ENCODE data around the gene CPN2.

Gene CPN2

GRCh38 chr3:194386066-194386465, 34.9 kb upstream of the CPN2 start:
- ATAC-seq = no peak
- TF ChIP-seq TCF4 (CRISPR knock-in tag; IDR thresholded peaks at IDR 0.05; ENCODE audit: borderline replicate concordance) (no peak), ZFP3 (CRISPR knock-in tag; IDR thresholded peaks at IDR 0.05) (no peak), ZFP30 (CRISPR knock-in tag; IDR thresholded peaks at IDR 0.05) (no peak), TOX (CRISPR knock-in tag; IDR thresholded peaks at IDR 0.05; ENCODE audit: borderline replicate concordance) (no peak), BACH2 (CRISPR knock-in tag; IDR thresholded peaks at IDR 0.05; ENCODE audit: borderline replicate concordance) (no peak), RARB (CRISPR knock-in tag; IDR thresholded peaks at IDR 0.05) (no peak), SNAI2 (CRISPR knock-in tag; IDR thresholded peaks at IDR 0.05) (no peak), OSR1 (CRISPR knock-in tag; IDR thresholded peaks at IDR 0.05) (no peak), ARNTL (CRISPR knock-in tag; IDR thresholded peaks at IDR 0.05; ENCODE audit: borderline replicate concordance, low read depth) (no peak), CSDC2 (CRISPR knock-in tag; IDR thresholded peaks at IDR 0.05) (no peak), GLIS3 (CRISPR knock-in tag; IDR thresholded peaks at IDR 0.05) (no peak), POU6F1 (CRISPR knock-in tag; IDR thresholded peaks at IDR 0.05; ENCODE audit: borderline replicate concordance, low read depth) (no peak)

DNA sequence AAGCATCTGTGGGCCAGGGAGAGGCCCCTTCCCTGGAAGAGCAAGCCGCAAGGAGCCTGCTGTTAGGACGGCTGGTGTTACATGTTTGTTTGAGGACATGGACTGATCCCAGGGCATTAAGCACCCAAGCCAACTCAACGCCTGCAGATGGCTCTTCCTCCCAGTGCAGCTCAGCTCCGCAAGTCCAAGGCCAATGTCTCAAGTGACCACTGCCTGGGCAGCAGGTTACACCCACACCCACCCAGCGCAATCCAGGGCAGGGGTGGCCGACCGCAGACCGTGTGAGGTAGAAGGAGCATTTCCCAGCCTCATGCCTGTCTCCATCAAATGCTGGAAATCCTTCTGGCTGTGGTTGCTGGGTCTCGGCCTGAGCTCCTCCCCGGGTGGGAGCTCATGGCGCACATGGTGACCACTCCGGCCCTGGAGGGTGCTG, 33.5 kb upstream of the CPN2 start:
- ATAC-seq = no peak
- no peak for TF ChIP-seq ISL1 (CRISPR knock-in tag; IDR thresholded peaks at IDR 0.05)
- no peak for TF ChIP-seq ZFP30 (CRISPR knock-in tag; IDR thresholded peaks at IDR 0.05)
- no peak for TF ChIP-seq RARB (CRISPR knock-in tag; IDR thresholded peaks at IDR 0.05)
- TF ChIP-seq ARNTL (CRISPR knock-in tag; IDR thresholded peaks at IDR 0.05; ENCODE audit: borderline replicate concordance, low read depth) = no peak
- TF ChIP-seq, protein P1, sequence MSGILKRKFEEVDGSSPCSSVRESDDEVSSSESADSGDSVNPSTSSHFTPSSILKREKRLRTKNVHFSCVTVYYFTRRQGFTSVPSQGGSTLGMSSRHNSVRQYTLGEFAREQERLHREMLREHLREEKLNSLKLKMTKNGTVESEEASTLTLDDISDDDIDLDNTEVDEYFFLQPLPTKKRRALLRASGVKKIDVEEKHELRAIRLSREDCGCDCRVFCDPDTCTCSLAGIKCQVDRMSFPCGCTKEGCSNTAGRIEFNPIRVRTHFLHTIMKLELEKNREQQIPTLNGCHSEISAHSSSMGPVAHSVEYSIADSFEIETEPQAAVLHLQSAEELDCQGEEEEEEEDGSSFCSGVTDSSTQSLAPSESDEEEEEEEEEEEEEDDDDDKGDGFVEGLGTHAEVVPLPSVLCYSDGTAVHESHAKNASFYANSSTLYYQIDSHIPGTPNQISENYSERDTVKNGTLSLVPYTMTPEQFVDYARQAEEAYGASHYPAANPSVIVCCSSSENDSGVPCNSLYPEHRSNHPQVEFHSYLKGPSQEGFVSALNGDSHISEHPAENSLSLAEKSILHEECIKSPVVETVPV (CRISPR knock-in tag; IDR thresholded peaks at IDR 0.05) = no peak
- TF ChIP-seq, protein P2, sequence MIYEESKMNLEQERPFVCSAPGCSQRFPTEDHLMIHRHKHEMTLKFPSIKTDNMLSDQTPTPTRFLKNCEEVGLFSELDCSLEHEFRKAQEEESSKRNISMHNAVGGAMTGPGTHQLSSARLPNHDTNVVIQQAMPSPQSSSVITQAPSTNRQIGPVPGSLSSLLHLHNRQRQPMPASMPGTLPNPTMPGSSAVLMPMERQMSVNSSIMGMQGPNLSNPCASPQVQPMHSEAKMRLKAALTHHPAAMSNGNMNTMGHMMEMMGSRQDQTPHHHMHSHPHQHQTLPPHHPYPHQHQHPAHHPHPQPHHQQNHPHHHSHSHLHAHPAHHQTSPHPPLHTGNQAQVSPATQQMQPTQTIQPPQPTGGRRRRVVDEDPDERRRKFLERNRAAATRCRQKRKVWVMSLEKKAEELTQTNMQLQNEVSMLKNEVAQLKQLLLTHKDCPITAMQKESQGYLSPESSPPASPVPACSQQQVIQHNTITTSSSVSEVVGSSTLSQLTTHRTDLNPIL (CRISPR knock-in tag; IDR thresholded peaks at IDR 0.05; ENCODE audit: low read depth) = no peak
- TF ChIP-seq POU6F1 (CRISPR knock-in tag; IDR thresholded peaks at IDR 0.05; ENCODE audit: borderline replicate concordance, low read depth) = no peak
- no peak for TF ChIP-seq TOX (CRISPR knock-in tag; IDR thresholded peaks at IDR 0.05; ENCODE audit: borderline replicate concordance)
- no peak for TF ChIP-seq OSR1 (CRISPR knock-in tag; IDR thresholded peaks at IDR 0.05)
- TF ChIP-seq CSDC2 (CRISPR knock-in tag; IDR thresholded peaks at IDR 0.05) = no peak
- no peak for TF ChIP-seq ZNF565 (CRISPR knock-in tag; conservative IDR thresholded peaks at IDR 0.05; ENCODE audit: low read depth)
- no peak for TF ChIP-seq TCF4 (CRISPR knock-in tag; IDR thresholded peaks at IDR 0.05; ENCODE audit: borderline replicate concordance)
- TF ChIP-seq PPARA (CRISPR knock-in tag; IDR thresholded peaks at IDR 0.05; ENCODE audit: borderline replicate concordance) = no peak
- TF ChIP-seq PATZ1 (CRISPR knock-in tag; IDR thresholded peaks at IDR 0.05; ENCODE audit: borderline replicate concordance) = no peak

GRCh38 chr3:194384156-194384555, 33.0 kb upstream of the CPN2 start:
- no peak for ATAC-seq
- TF ChIP-seq, protein P1 (CRISPR knock-in tag; IDR thresholded peaks at IDR 0.05) = no peak
- TF ChIP-seq ZNF70 (CRISPR knock-in tag; IDR thresholded peaks at IDR 0.05) = no peak
